Subcutaneous adipose tissue (tissue), 4 donors: ENCODE data around the gene RPS27L. TPM values are rescaled to one million over a fixed set of nuclear protein-coding genes. Genes with fewer than 3 reads are reported as not detected.

Source experiments
- CTCF ChIP-seq: fragments of 450-650 bp; IDR thresholded peaks from one replicate; pipeline ENCODE4 v1.5.1; 2016; ENCODE audit warnings: low read depth, mild to moderate bottlenecking, control low read depth, antibody characterized with exemption, moderate library complexity
- total RNA-seq, 4 donors: library from RNA; depleted of rRNA; stranded (reverse); fragments of >200 nt; gene quantifications; one replicate each; pipeline ENCODE4 v1.1.0, GENCODE V29; 2016

RPS27L gene
- total RNA-seq, 4 donors from 2014 or later: 46.2 to 172 (median 99.7) TPM

- no peak for TF ChIP-seq CTCF
Observed at GRCh38 chr15:63185206-63185605, 27.9 kb upstream of the RPS27L start.

- TF ChIP-seq CTCF: no peak
Observed at GRCh38 chr15:63181648-63182047, 24.4 kb upstream of the RPS27L start.

- no peak for TF ChIP-seq CTCF
Observed at GRCh38 chr15:63180746-63181145, 23.5 kb upstream of the RPS27L start.

GRCh38 chr15:63178034-63178433 lies 20.8 kb upstream of the RPS27L start:
- TF ChIP-seq CTCF: no peak

GRCh38 chr15:63176302-63176701 lies 19.0 kb upstream of the RPS27L start:
- TF ChIP-seq CTCF: no peak

- no peak for TF ChIP-seq CTCF
Observed at GRCh38 chr15:63172851-63173451, 15.7 kb upstream of the RPS27L start.

- no peak for TF ChIP-seq CTCF
Observed at GRCh38 chr15:63172376-63172775, 15.1 kb upstream of the RPS27L start.
